HG03060 (cell line): ENCODE data around the gene KCND3.

Source experiments
- ATAC-seq: cut with Tn5 transposase; IDR thresholded peaks from one replicate; pipeline ENCODE4 v1.9.1; 2021; ENCODE audit warnings: low read depth, moderate number of reproducible peaks; ENCODE audit not compliant: unreplicated experiment

KCND3 gene

DNA sequence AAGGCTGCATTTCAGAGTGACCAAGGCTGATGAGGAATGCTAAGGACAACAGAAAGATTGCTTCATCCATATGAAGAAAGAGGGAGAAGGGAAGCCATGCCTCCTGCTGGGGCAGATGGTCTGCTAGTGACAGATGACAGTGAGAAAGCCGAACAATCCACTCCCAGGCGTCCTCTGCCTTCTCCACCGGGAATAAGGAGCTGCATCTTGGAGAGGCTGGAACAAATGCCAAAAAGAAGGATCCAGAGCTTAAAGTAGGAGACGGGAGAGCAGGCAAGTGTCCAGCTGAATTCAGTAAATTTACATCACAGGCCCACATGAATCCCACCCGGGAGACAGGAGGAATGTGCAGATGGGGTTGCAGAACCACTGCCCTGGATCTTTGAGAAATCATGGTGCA, 200.3 kb downstream of the KCND3 start:
- no peak for ATAC-seq

DNA sequence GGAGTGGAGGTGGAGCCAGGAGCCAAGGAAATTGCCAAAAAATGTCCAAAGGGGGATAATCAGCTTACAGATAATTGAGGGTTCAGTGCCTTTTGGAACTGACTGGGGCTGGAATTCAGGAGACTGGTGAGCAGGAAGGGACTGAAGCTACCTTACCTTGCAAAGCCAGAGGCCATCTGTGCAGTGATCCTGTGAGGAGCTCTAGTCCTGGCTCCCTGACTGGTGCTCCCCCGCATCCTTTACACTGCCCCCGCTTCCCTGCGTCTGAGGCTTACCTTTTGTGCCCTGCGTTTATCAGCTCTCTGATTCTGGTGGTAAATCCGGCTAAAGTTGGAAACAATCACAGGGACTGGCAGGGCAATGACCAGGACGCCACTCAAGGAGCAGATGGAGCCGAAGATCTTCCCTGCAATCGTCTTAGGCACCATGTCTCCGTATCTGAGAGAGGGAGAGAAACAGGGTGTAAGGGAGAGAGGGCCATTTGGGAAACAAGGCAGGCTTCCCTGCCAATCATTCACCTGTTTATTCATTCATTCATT, 202.7 kb downstream of the KCND3 start:
- ATAC-seq, result no peak

DNA sequence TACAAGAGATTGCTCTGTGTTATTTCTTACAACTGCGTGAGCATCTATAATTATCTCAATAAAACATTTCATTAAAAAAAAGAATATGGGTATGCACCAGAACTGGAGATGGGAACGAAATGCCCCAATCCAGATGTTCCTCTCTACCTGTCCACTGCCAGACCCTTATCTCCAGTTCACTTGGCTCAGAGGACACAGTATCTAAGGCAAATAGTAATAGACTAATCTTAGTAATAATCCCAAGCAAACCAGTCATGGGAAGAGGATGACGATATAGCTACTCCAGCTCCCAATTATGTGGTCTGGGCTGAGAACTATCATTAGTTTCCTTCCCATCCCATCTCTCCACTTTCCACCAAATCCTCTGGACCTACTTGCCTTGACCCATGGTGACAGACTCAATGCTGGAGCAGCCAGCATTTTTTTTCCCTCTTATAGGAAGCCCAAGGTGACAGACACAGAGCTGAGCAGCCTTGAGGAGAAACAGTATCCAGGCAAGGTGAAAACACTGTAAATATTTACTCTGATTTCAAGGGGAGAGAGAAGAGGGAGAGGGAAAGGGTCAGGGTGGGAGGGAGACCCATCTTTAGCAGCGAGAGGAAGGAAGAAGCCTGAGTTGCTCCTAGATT, 205.1 kb downstream of the KCND3 start:
- no peak for ATAC-seq

DNA sequence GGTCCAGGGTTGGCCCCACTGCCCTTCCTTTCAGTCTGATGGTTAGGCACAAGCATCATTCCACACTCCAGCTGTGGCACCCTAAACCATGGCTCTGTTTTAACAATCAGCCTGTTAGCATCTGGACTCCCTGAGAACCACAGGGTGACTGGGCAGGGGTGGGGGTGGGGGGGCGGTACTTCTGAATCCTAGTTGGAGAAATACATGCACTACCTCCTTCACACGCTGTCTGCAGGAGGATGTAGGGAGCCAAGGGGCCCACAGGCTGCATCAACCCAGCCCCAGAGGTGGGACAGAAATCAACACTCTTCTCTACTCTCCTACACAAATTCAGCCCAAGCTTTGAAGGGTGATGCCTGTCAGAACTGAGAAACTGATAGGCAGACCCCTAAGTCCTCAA, 209.9 kb downstream of the KCND3 start:
- no peak for ATAC-seq

DNA sequence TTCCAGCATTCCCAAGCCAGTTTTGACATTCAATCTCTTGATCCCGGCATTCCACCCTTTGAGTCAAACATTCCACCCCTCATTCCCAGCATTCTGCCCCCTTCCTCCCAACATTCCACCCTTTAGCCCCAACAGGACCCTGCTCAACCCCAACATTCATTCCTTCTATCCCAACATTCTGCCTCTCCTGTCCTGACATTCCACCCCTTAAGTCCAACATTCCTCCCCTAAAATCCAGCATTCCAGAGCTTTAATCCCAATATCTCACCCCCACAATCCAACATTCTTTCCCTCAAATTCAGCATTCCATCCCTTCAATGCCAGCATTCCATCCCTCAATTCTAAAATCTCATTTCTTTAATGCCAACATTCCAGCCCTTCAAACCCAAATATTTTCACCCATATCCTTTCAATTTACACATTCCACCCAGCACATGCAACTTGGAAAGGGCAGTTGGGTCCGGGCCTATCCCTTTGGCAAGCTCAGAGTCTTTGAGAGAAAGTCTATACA, 210.9 kb downstream of the KCND3 start:
- no peak for ATAC-seq

DNA sequence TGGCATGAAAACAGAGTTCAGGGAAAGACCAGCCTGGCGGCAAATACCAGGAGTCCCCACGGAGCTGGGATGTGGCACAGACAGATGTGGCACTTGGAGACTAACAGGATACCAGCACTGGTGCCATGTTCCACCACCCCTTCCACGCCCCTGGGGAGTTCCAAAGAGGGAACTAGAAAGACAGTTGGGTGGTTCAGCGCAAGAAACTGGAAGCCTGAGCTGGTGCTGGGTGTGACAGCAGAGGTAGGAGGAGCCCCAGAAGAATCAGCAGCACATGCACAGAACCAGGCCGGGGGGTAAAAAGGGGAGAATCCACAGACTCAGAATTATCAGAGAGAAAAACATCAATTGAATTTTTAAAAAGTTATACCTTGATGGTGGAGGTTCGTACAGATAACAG, 211.4 kb downstream of the KCND3 start:
- no peak for ATAC-seq

DNA sequence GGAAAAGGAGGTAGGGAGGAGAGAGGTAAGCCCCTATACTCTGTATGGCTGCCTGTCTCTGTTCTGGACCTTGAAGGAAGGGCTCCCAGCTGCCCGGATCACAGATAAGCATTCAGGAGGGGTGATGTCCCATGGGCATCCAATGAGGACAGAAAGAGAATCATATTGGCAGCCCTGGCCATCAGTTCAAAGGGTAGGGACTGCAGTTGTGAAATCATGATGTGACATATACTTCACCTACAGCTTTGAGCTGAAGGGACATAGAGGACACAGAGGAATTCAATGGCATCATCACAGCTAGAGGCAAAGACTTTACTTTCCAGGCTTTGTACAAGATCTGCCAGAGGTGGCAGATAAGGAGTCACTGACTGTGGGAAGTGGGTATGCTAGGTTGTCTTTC, 212.2 kb downstream of the KCND3 start:
- no peak for ATAC-seq

DNA sequence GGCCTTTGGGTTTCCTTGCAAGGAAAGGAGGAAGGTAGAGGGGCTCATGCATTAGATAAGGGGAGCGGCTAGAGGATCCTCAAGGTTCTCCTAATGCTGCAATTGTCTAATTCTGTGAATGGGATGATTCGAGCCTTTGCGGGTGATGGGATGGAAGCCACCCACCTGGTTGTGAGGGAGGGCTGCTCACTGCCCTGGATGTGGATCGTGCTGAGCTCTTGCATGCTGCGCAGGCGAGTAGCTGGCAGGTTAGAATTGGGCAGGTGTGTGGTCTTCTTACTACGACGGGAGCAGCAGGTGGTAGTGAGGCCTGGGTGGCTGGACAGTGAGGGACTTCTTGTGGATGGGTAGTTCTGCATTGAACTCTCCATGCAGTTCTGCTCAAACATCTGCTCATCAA, 212.6 kb downstream of the KCND3 start:
- no peak for ATAC-seq

DNA sequence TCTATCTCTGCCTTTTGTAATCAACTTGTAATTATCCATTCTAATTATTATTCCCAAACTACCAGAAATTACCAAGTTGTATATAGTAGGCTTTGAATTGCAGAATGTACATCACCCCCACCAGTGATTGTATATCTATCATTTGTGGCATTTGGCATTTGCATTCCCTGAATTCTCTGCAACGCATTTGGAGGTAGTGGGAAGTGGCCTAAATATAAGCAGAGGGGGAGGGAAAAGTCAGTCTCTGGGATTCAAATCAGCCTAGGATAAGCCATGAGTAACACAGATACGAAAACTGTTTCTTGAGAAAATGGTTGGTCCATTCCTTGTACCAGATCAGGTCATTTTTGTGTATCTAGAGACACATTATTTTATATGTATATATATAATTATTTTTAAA, 213.1 kb downstream of the KCND3 start:
- ATAC-seq, result no peak

DNA sequence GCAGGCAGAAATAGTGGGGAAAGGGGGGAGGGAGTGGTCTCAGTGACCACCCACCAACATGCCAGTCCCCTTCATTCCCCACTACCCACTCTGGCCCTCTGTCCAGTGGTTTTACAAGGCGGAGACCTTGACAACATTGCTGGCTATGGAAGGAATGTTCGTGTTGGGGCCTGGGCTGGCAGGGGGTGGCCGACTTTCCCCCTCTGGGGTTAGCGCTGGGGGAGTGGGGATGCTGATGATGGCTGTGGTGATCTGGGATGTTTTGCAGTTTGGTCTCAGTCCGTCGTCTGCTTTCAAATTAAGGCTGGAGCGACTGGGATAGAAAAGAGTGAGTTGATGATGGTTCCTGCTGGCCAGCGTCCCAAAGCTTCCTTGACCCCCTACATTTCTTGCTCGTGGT, 213.5 kb downstream of the KCND3 start:
- ATAC-seq, result no peak

DNA sequence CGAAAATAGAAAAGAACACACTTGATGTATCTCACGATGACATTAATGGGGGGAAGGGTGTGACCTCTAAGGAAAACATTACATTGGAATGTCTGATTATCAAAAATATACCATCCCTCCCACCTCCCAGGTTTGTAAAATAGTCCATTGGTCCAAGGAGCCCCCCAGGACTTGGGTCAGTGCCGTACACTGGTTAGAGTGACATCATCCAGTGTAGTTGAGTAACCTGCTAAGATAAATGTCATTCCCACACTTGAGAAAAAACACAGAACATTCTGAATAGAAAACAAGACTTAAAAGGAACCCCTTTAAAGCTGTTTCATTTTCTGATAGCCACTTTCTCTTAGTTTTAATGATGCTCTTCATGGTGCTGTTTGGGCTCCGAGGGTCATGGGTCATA, 218.6 kb downstream of the KCND3 start:
- no peak for ATAC-seq

DNA sequence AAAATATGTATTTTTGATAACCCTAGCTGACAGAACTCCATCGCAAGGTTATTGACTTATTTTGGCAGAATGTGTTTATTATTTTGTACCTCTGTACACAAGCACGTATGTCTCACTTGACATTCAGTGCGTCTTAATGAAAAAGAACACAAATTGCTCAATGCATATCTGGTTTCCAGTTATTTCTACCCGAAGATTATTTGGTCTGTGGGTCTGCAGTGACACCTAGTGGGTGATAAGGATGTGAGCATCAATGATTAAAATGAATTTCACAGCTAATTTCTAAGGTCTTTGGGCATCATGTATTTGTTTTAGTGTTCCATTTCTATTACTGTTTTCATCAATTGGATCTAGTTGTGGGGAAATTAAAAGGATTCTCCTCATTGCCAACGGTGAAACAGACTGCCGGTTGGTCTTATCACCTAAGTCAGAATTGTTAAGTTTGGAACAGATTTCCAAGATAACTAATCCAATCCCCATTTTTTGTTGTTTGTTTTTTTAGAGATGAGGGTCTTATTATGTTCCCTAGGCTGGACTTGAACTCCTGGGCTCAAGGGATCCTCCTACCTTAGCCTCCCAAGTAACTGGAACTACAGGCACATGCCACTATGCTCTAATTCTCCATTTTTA, 219.8 kb downstream of the KCND3 start:
- no peak for ATAC-seq

DNA sequence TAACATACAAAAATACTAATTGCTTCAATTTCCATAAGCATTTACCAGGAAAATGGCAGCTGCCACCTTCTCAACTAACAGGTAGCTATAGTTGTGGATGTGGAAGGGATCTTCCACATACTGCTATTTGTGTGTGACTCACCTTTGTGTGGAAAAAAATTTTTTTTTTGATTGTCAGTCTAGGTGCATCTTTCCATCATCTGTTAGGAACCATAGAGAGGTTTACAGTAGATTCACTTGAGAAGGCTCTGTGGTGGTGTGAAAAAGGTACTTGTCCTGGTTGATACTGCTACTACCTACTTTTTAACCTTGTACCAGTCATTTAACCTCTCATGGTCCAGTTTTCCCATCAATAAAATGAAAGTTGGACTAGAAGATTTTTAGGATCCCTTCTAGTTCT, 220.8 kb downstream of the KCND3 start:
- ATAC-seq, result no peak

DNA sequence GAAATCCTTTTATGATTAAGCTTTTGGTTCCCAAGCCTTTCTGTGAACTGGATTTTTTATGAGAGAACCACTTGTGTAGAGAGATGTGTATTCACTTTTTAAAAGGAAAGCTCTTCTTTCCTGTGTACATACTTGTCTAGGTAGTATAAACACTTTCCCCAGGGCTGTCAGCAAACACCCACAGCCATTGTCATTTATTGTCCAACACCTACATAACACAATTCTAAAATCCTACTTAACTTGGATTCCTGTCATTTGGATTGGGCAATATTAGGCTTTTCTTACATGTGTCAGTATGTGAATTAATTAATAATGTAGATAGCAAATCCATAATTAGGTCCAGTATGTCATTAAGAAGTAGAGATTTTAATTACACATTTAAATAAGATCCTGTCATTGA, 221.4 kb downstream of the KCND3 start:
- ATAC-seq, result no peak

DNA sequence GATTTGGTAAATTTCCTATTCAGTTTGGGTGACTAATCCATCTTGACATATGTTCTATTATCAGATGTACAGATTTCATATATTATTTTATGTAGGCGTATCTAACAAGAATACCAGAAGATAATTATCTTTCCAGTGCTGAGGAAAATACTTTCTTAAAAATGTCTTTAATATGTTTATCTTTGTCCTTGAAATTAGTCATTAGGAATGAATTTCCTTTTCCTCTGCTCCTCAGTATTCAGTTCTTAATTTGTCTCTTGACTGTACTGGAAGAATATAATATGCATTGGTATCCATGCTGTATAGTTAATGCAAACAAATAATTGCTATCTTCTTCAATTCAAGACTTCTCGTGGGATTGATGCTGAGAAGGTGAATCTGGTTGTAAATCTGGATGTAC, 227.1 kb downstream of the KCND3 start:
- no peak for ATAC-seq

DNA sequence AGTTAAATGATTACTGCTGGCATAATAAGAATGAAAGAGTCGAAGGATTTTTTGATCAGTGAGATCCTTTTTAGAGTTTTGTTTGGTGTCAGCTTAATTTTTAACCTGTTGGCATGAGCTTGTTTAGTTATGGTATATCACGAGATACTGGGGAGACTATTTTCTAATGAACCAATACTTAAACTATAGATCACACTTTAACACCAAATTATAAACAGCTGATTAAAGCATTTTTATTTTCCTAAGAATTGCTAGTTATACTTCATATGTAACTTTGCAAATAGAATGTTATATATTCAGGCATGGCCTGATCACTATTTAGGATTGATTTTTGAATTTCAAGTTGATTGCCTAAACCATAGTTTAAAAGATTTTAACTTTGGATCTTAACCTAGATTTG, 227.8 kb downstream of the KCND3 start:
- no peak for ATAC-seq

DNA sequence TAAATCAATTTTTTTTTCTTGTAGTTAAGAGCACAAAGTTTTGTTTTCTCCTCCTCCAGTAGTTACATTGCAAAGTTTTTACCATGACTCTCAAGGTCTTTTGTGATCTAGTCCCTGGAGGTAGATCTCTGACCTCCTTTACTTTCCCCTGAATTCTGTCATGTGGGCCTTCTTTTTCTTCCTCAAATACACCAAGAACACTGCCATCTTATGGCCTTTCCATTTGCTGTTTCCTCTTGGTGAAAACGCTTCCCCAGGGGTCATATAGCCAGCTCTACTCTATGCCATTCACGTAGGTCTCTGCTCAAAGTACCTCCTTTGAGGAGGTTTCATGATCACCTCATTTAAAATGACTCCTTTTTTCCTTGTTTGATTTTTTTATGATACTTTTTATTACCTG, 231.1 kb downstream of the KCND3 start:
- ATAC-seq, result no peak

DNA sequence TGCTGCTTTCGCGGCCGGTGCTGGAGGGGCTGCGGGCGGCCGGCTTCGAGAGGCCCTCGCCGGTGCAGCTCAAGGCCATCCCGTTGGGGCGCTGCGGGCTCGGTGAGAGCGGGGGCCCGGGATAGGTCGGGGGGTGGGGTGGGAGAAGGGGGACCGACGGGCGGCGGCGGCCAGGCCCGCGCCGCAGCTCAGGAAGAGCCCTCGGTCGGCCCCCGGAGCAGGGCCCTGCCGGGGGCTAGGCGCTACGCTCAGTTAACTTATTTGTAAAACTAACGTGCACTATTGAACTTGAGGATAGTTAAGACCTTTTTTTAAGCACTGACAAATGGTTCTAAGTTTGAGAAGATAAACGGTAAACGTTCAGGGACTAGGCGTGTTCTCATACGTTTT, 233.3 kb downstream of the KCND3 start:
- ATAC-seq, result no peak

DNA sequence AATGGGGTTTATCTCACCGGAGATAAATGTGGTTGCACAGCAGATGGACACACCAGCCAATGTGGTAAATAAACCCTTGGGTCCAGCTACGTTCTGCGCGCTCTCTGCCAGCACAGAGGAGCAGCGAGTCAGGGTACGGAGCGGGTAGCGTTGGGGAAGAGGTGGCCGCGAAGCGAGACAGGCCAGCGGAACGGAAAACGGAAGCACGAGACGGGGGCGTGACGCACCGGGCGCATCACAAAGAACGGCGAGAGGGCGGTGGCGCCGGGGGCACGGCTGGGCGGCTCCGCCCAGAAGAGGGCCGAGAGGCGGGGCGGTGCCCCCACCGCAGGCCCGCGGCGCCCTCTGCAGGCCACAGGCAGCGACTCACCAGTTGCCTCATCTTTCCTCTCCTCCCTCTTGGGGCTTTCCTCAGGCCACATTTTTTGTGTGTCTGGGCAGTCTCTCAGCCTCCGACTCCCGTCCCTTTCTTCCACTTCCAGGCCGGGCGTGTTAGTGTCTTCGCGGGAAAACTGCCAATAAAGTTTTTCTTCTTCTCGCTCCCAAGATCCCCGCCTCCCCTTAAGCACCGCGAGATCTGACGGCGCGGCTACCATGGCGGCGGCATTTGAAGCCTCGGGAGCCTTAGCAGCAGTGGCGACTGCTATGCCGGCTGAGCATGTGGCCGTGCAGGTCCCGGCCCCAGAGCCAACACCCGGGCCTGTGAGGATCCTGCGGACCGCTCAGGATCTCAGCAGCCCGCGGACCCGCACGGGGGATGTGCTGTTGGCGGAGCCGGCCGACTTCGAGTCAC, 233.9 kb downstream of the KCND3 start, which contains the start of gene DDX20:
TSS of gene DDX20 (plus strand) at position 571 of the 793 bp plus-strand sequence. CDS start at position 595, 24 bp downstream.
- peak; percentile 57 for ATAC-seq

DNA sequence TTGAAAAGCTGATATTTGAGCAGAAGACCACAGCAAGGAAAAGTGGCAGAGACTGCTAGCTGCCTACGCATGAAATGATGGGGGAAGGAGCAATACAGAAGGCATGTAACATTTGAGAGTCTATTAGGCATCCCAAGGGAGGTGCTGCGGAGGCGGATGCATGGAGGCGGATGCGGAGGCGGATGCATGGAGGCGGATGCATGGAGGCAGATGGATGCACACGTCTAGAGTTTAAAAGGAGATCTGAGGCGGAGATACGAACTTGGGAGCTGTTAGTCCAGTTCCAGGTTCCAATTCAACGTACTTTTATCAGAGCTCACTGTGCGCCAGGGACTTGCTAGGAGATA, 234.5 kb downstream of the KCND3 start:
- no peak for ATAC-seq

DNA sequence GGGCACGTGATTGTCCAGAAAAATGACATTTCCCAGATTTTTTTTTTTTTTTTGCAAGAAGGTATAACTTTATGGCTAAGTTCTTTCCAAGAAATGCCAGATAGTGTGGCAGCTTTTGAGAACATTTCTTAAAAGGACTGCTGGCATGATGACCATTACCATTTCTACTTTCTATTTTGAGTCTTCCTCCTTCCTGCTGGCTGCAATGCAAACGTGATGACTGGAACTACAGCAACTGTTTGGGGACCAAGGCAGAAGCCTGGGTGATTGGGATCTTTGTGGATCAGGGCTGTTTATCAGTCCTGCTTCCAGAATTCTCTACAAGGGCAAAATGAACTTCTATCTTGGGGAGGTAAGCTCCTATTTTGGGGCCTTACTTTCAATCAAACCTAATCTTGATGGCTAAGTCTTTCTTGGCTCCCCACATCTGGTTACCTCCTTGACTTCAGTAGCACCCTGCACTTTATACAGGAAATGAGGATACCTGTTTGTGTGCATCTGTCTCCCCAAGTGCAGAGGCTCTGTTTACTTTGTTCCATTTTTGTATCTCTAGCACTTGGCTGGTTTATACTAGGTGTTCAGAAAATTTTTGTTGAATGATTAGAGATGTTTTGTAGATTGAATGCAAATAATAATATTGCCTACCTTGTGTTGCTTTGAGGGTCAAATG, 237.4 kb downstream of the KCND3 start:
- no peak for ATAC-seq
